HepG2 (cell line): Measurements from ENCODE around the gene DNAJB11. TPM values are rescaled to one million over a fixed set of nuclear protein-coding genes. Genes with fewer than 3 reads are reported as not detected.
A peak's percentile ranks its signal among the peaks of the same experiment; 100 is the strongest.

Experiments
- HNF4A ChIP-seq: sonication (generic); formaldehyde crosslinking; IDR thresholded peaks from 2 replicates; pipeline ENCODE4 v1.4.0; 2020; ENCODE audit warnings: missing genetic modification reagents
- NPAS2 ChIP-seq: sonication (generic); formaldehyde crosslinking; IDR thresholded peaks from 2 replicates; pipeline ENCODE4 v1.8.0; 2022; ENCODE audit warnings: mild to moderate bottlenecking, missing genetic modification reagents, borderline replicate concordance
- SRF ChIP-seq: IDR thresholded peaks from 2 replicates; pipeline ENCODE4 v1.6.1; 2011; ENCODE audit warnings: mild to moderate bottlenecking, low read depth, low read length, moderate library complexity
- ZFP37 ChIP-seq: sonication (generic); formaldehyde crosslinking; IDR thresholded peaks from 2 replicates; pipeline ENCODE4 v1.4.0; 2020; ENCODE audit warnings: missing genetic modification reagents, borderline replicate concordance
- ZNF124 ChIP-seq: sonication (generic); formaldehyde crosslinking; IDR thresholded peaks from 2 replicates; pipeline ENCODE4 v1.4.0; 2020; ENCODE audit warnings: missing genetic modification reagents
- polyA plus RNA-seq, 8 experiments: library from polyadenylated mRNA; depleted of rRNA in 3 of 8; stranded (reverse) in 7 of 8; unstranded in 1 of 8; fragments of >200 nt; fragmentation: Illumina TruSeq in 4 of 8; extraction: Trizol in 4 of 8; gene quantifications; 2 replicates each; pipeline versions ENCODE4 v1.2.1 to v1.2.3, GENCODE V29; 2011 to 2016; ENCODE audit warnings: low read depth in 4 of 8, missing spikeins in 1 of 8, mixed read lengths in 1 of 8; ENCODE audit not compliant: insufficient read depth in 1 of 8
- total RNA-seq, 5 experiments: library from RNA; depleted of rRNA; stranded (reverse); fragments of >200 nt; fragmentation: Illumina TruSeq; extraction: Trizol; gene quantifications; 2 replicates each; pipeline ENCODE4 v1.2.3, GENCODE V29; 2016; ENCODE audit warnings: low read depth in 1 of 5
- TF ChIP-seq, protein P1 (sequence below): sonication (generic); formaldehyde crosslinking; IDR thresholded peaks from 2 replicates; pipeline ENCODE4 v1.9.0; 2021; ENCODE audit warnings: missing genetic modification reagents, borderline replicate concordance
- TF ChIP-seq, protein P2 (sequence below): sonication (generic); formaldehyde crosslinking; IDR thresholded peaks from 2 replicates; pipeline ENCODE4 v1.4.0; 2020; ENCODE audit warnings: mild to moderate bottlenecking, missing genetic modification reagents

DNAJB11 gene
- total and polyA plus RNA-seq, 2 of the 13 experiments (the other 11 are each of a cell fraction or from before 2014, with no cell fraction given), result 41.0 to 132 TPM

DNA sequence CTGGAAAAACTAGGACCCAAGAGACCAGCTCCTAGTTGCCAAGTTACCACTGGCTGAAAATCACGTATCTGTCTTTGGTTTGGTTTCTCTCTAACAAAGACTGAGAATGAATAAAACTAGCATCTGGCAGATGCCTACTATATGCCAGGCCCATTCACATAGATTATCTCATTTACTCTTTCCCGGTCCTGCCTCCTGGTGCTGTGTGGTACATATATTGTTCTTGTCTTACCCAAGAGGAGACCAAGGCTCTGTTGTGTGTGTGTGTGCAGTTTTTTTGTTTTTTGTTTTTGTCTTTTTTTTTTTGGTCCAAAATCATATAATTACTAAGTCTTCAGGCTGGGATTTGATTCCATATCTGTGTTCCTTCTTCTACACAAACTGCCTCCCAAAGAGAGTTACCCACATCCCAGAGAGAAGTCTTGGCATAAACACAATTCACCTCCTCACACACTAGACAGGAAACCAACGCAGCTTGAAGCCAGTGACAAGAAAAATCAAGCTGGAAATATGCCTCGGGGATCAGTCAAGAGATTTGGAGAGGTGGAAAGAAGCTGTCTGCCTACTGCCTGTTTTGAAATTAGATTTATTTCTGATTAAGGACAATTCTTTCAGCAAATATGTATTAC, 43.2 kb downstream of the DNAJB11 start (continued):
- TF ChIP-seq HNF4A (CRISPR knock-in tag) (no peak), NPAS2 (CRISPR knock-in tag) (no peak), SRF (no peak), ZFP37 (CRISPR knock-in tag) (peak; percentile 55; the same call in 1 of the 2 replicates), ZNF124 (peak; percentile 25; the same call in 1 of the 2 replicates)
- TF ChIP-seq, protein P1, sequence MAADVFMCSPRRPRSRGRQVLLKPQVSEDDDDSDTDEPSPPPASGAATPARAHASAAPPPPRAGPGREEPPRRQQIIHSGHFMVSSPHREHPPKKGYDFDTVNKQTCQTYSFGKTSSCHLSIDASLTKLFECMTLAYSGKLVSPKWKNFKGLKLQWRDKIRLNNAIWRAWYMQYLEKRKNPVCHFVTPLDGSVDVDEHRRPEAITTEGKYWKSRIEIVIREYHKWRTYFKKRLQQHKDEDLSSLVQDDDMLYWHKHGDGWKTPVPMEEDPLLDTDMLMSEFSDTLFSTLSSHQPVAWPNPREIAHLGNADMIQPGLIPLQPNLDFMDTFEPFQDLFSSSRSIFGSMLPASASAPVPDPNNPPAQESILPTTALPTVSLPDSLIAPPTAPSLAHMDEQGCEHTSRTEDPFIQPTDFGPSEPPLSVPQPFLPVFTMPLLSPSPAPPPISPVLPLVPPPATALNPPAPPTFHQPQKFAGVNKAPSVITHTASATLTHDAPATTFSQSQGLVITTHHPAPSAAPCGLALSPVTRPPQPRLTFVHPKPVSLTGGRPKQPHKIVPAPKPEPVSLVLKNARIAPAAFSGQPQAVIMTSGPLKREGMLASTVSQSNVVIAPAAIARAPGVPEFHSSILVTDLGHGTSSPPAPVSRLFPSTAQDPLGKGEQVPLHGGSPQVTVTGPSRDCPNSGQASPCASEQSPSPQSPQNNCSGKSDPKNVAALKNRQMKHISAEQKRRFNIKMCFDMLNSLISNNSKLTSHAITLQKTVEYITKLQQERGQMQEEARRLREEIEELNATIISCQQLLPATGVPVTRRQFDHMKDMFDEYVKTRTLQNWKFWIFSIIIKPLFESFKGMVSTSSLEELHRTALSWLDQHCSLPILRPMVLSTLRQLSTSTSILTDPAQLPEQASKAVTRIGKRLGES (CRISPR knock-in tag), result no peak
- TF ChIP-seq, protein P2, sequence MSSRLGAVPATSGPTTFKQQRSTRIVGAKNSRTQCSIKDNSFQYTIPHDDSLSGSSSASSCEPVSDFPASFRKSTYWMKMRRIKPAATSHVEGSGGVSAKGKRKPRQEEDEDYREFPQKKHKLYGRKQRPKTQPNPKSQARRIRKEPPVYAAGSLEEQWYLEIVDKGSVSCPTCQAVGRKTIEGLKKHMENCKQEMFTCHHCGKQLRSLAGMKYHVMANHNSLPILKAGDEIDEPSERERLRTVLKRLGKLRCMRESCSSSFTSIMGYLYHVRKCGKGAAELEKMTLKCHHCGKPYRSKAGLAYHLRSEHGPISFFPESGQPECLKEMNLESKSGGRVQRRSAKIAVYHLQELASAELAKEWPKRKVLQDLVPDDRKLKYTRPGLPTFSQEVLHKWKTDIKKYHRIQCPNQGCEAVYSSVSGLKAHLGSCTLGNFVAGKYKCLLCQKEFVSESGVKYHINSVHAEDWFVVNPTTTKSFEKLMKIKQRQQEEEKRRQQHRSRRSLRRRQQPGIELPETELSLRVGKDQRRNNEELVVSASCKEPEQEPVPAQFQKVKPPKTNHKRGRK (CRISPR knock-in tag), result 0 out of 2 replicates have a peak, but pooled peaks have one; percentile 13
